Smooth muscle cell (in vitro differentiated cells): Measurements from ENCODE around the gene TSEN2. TPM values are rescaled to one million over a fixed set of nuclear protein-coding genes. Genes with fewer than 3 reads are reported as not detected.

ENCODE experiments used
- DNase-seq: peaks from one replicate; lab custom pipeline; 2025; ENCODE audit not compliant: unreplicated experiment; lab: John Stamatoyannopoulos, UW
- H2AFZ ChIP-seq: fragments of 200-600 bp; sonication (generic); 2 replicates; pipeline ENCODE4 v1.6.0; 2016; ENCODE audit warnings: antibody characterized with exemption, low read depth, mild to moderate bottlenecking
- H3F3A ChIP-seq: fragments of 200-600 bp; sonication (generic); 2 replicates; pipeline ENCODE4 v1.6.0; 2017; ENCODE audit warnings: antibody characterized with exemption, low read depth
- H3K27ac ChIP-seq: fragments of 200-600 bp; sonication (generic); 2 replicates; pipeline ENCODE4 v1.5.1; 2016; ENCODE audit warnings: low read depth, mild to moderate bottlenecking
- H3K27me3 ChIP-seq: fragments of 200-600 bp; sonication (generic); 2 replicates; pipeline ENCODE4 v1.6.1; 2016; ENCODE audit warnings: low read depth, mild to moderate bottlenecking
- H3K36me3 ChIP-seq: fragments of 200-600 bp; sonication (generic); 2 replicates; pipeline ENCODE4 v1.5.1; 2016; ENCODE audit warnings: low read depth
- H3K4me1 ChIP-seq: fragments of 200-600 bp; sonication (generic); 2 replicates; pipeline ENCODE4 v1.5.1; 2016; ENCODE audit warnings: low read depth
- H3K4me2 ChIP-seq: fragments of 200-600 bp; sonication (generic); 2 replicates; pipeline ENCODE4 v1.6.0; 2016; ENCODE audit warnings: mild to moderate bottlenecking
- H3K4me3 ChIP-seq: fragments of 200-600 bp; sonication (generic); 2 replicates; pipeline ENCODE4 v1.5.1; 2016; ENCODE audit warnings: mild to moderate bottlenecking
- H3K79me2 ChIP-seq: fragments of 200-600 bp; sonication (generic); 2 replicates; pipeline ENCODE4 v1.6.0; 2016; ENCODE audit warnings: low read depth, mild to moderate bottlenecking
- H3K9ac ChIP-seq: fragments of 200-600 bp; sonication (generic); 2 replicates; pipeline ENCODE4 v1.6.0; 2016; ENCODE audit warnings: low read depth
- H3K9me3 ChIP-seq: fragments of 200-600 bp; sonication (generic); replicated peaks from 2 replicates; pipeline ENCODE4 v1.5.1; 2016; ENCODE audit warnings: low read depth
- H4K20me1 ChIP-seq: fragments of 200-600 bp; sonication (generic); 2 replicates; pipeline ENCODE4 v1.6.0; 2016; ENCODE audit warnings: low read depth
- CTCF ChIP-seq: fragments of 200-600 bp; sonication (generic); IDR thresholded peaks from 2 replicates; pipeline ENCODE4 v1.5.1; 2017; ENCODE audit warnings: borderline replicate concordance, mild to moderate bottlenecking, antibody characterized with exemption; ENCODE audit not compliant: insufficient read depth, poor library complexity, severe bottlenecking
- WGBS: methylation state at CpG from one replicate; pipeline ENCODE4 v1.1.7; 2016; ENCODE audit warnings: low lambda C conversion rate; 5-methylcytosine and 5-hydroxymethylcytosine counted together
- polyA plus RNA-seq: library from polyadenylated mRNA; unstranded; fragments of >200 nt; fragmentation: Nextera tagmentation; extraction: Ambion mirVana; gene quantifications from 2 replicates; pipeline ENCODE4 v1.2.1, GENCODE V29; 2016
- total RNA-seq: library from RNA; depleted of rRNA; stranded (reverse); fragments of >200 nt; gene quantifications from 2 replicates; pipeline ENCODE4 v1.2.3, GENCODE V29; 2014

The TSEN2 gene
- total and polyA plus RNA-seq, 2 experiments from 2014 or later, result 3.6 to 3.9 TPM

DNA sequence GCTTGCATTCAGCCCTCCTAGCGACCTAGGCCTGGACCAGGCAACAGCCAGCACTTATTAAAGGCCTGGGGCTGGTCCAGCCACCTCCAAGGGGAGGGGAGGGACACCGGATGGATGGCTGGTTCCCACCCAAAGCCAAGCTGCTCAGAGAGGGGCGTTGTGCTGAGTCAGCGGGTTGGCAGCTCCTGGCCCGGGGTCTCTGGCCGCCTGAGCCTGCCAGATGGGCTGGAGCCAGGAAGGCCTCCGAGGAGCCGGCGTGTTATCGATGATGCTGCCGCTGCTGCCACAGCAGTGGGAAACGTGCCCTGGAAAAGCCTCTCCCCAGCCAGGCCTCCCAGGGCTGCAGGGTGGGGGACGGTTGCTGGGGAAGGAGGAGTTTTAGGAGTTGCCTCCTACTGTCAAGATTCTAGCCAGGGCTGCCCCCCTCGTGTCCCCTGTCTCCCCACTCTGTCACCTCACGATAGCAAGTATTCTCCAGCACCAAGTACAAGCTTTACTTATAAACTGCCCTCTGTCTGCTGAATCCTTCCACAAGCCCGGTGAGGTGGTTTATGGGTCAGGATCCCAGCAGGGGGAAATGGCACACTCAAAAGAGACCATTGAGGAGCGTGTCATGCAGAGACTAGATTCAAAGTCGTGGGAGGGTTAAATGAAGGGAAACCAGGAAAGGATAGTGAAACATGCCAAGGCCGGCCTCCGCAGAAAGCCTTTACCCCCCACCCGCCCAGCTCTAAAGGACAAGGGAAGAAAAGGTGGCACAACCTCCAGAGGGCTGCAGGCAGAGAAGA is 43.2 kb upstream of the TSEN2 start:
- Histone ChIP-seq H3K4me3 (no peak overlapping the region), H3K36me3 (no peaks in the 10 kb centered on the region), H3K27ac (no peak overlapping the region), H3K9me3 (no peaks in the 10 kb centered on the region), H3K27me3 (no peaks in the 10 kb centered on the region), H2AFZ (no peak overlapping the region), H3F3A (peaks cover 10% of the 10 kb centered on the region), H3K4me2 (no peak overlapping the region), H3K79me2 (no peaks in the 10 kb centered on the region), H3K4me1 (peaks cover 9% of the 10 kb centered on the region), H3K9ac (no peak overlapping the region), H4K20me1 (no peaks in the 10 kb centered on the region)
- WGBS, result 73% methylated on average over 20 of the region's 21 CpGs
- DNase-seq, result no peak
- TF ChIP-seq CTCF, result no peak

GRCh38 chr3:12442654-12443501 is 41.4 kb upstream of the TSEN2 start:
- Histone ChIP-seq H3K27ac (no peak overlapping the region), H3F3A (peaks cover 10% of the 10 kb centered on the region), H3K27me3 (no peaks in the 10 kb centered on the region), H3K79me2 (no peaks in the 10 kb centered on the region), H2AFZ (no peak overlapping the region), H3K9ac (no peak overlapping the region), H3K9me3 (no peaks in the 10 kb centered on the region), H3K36me3 (no peaks in the 10 kb centered on the region), H4K20me1 (no peaks in the 10 kb centered on the region), H3K4me3 (no peak overlapping the region), H3K4me1 (peaks cover 9% of the 10 kb centered on the region), H3K4me2 (no peak overlapping the region)
- DNase-seq, result no peak
- no peak for TF ChIP-seq CTCF
- 73% methylated on average over 20 of the region's 20 CpGs for WGBS

GRCh38 chr3:12443781-12444522 is 40.3 kb upstream of the TSEN2 start:
- Histone ChIP-seq H3F3A (peaks cover 10% of the 10 kb centered on the region), H3K27me3 (no peaks in the 10 kb centered on the region), H3K9me3 (no peaks in the 10 kb centered on the region), H3K36me3 (no peaks in the 10 kb centered on the region), H3K79me2 (no peaks in the 10 kb centered on the region), H4K20me1 (no peaks in the 10 kb centered on the region), H3K27ac (peak overlapping the region; percentile 46), H3K9ac (no peak overlapping the region), H2AFZ (no peak overlapping the region), H3K4me1 (peaks cover 9% of the 10 kb centered on the region), H3K4me2 (peak overlapping the region; percentile 75), H3K4me3 (peak overlapping the region; percentile 5)
- WGBS, result 87% methylated on average over 10 of the region's 10 CpGs
- no peak for DNase-seq
- no peak for TF ChIP-seq CTCF
